GM23338 (cell line): ENCODE results near the gene APOH. TPM values are rescaled to one million over a fixed set of nuclear protein-coding genes. Genes with fewer than 3 reads are reported as not detected.

Experiments
- ATAC-seq: fragments of 200-7000 bp; cut with Tn5 transposase; 3 replicates; pipeline ENCODE4 v1.9.1; 2020
- DNase-seq: peaks from one replicate; pipeline ENCODE4 v3.0.0-alpha.2; 2015; ENCODE audit warnings: low spot score
- H2AFZ ChIP-seq: fragments of 200-600 bp; sonication (generic); 2 replicates; pipeline ENCODE4 v1.8.0; 2016; ENCODE audit warnings: antibody characterized with exemption, mild to moderate bottlenecking, moderate library complexity
- H3F3A ChIP-seq: fragments of 200-600 bp; sonication (generic); replicated peaks from 2 replicates; pipeline ENCODE4 v1.8.0; 2017; ENCODE audit warnings: antibody characterized with exemption, mixed run types, low read depth
- H3K27ac ChIP-seq: fragments of 200-600 bp; sonication (generic); 2 replicates; pipeline ENCODE4 v1.6.1; 2016; ENCODE audit warnings: low read depth
- H3K27me3 ChIP-seq: fragments of 200-600 bp; sonication (generic); 2 replicates; pipeline ENCODE4 v1.8.0; 2016; ENCODE audit warnings: mild to moderate bottlenecking, mixed run types, moderate library complexity; ENCODE audit not compliant: insufficient read depth
- H3K36me3 ChIP-seq: fragments of 200-600 bp; sonication (generic); 2 replicates; pipeline ENCODE4 v1.8.0; 2016; ENCODE audit warnings: mild to moderate bottlenecking; ENCODE audit not compliant: insufficient read depth
- H3K4me1 ChIP-seq: fragments of 200-600 bp; sonication (generic); 2 replicates; pipeline ENCODE4 v1.8.0; 2016; ENCODE audit warnings: mild to moderate bottlenecking, moderate library complexity; ENCODE audit not compliant: insufficient read depth
- H3K4me2 ChIP-seq: fragments of 200-600 bp; sonication (generic); 2 replicates; pipeline ENCODE4 v1.7.1; 2017; ENCODE audit warnings: mixed run types
- H3K4me3 ChIP-seq: fragments of 200-600 bp; sonication (generic); 2 replicates; pipeline ENCODE4 v1.6.1; 2016; ENCODE audit warnings: mixed run types
- H3K79me2 ChIP-seq: fragments of 200-600 bp; sonication (generic); replicated peaks from 2 replicates; pipeline ENCODE4 v1.8.0; 2017; ENCODE audit warnings: mild to moderate bottlenecking; ENCODE audit not compliant: insufficient read depth
- H3K9me2 ChIP-seq: fragments of 200-600 bp; sonication (generic); 2 replicates; pipeline ENCODE4 v1.8.0; 2017; ENCODE audit not compliant: insufficient read depth
- H4K20me1 ChIP-seq: fragments of 200-600 bp; sonication (generic); replicated peaks from 2 replicates; pipeline ENCODE4 v1.8.0; 2017; ENCODE audit warnings: mild to moderate bottlenecking; ENCODE audit not compliant: insufficient read depth
- H3K27ac Mint-ChIP-seq: 2 replicates; pipeline ENCODE4 v1.8.0; 2020; ENCODE audit warnings: inconsistent platforms, mild to moderate bottlenecking, moderate library complexity, mixed read lengths
- H3K27me3 Mint-ChIP-seq: 3 replicates; pipeline ENCODE4 v1.8.0; 2022; ENCODE audit warnings: low read depth, mild to moderate bottlenecking, moderate library complexity, mixed read lengths, inconsistent platforms; ENCODE audit not compliant: insufficient read depth, poor library complexity
- H3K36me3 Mint-ChIP-seq: 3 replicates; pipeline ENCODE4 v1.8.0; 2021; ENCODE audit warnings: low read depth, mild to moderate bottlenecking, inconsistent platforms, moderate library complexity, mixed read lengths
- H3K4me1 Mint-ChIP-seq: 3 replicates; pipeline ENCODE4 v1.8.0; 2020; ENCODE audit warnings: mild to moderate bottlenecking, inconsistent platforms, mixed read lengths
- H3K4me3 Mint-ChIP-seq: 3 replicates; pipeline ENCODE4 v1.8.0; 2021; ENCODE audit warnings: moderate library complexity, mild to moderate bottlenecking, inconsistent platforms, mixed read lengths
- H3K9me3 Mint-ChIP-seq: 3 replicates; pipeline ENCODE4 v1.8.0; 2020; ENCODE audit warnings: moderate library complexity, mild to moderate bottlenecking, inconsistent platforms, mixed read lengths
- CREB1 ChIP-seq: fragments of 250-450 bp; sonication (Bioruptor Pico); IDR thresholded peaks from 2 replicates; pipeline ENCODE4 v1.5.0; 2020; ENCODE audit warnings: low read depth, mild to moderate bottlenecking, moderate library complexity
- CTCF ChIP-seq, 2 experiments: fragments of 200-600 bp in 1 of 2; sonication (generic) in 1 of 2; conservative IDR thresholded peaks; 2 replicates each; pipeline versions ENCODE4 v1.5.1 to v1.6.1; 2016 to 2017; ENCODE audit warnings: antibody characterized with exemption in 2 of 2, low read depth in 2 of 2, mild to moderate bottlenecking in 2 of 2, moderate library complexity in 1 of 2
- ETS1 ChIP-seq: IDR thresholded peaks from 2 replicates; pipeline ENCODE4 v1.6.1; 2016; ENCODE audit warnings: antibody characterized with exemption
- EZH2phosphoT487 ChIP-seq: fragments of 200-600 bp; sonication (generic); IDR thresholded peaks from one replicate; pipeline ENCODE4 v1.8.1; 2018; ENCODE audit warnings: antibody characterized with exemption; ENCODE audit not compliant: unreplicated experiment
- JUNB ChIP-seq: IDR thresholded peaks from one replicate; pipeline ENCODE4 v1.6.1; 2016; ENCODE audit warnings: antibody characterized with exemption; ENCODE audit not compliant: unreplicated experiment
- NANOG ChIP-seq: IDR thresholded peaks from 2 replicates; pipeline ENCODE4 v1.6.1; 2016; ENCODE audit warnings: antibody characterized with exemption, borderline replicate concordance
- POLR2AphosphoS5 ChIP-seq: IDR thresholded peaks from 2 replicates; pipeline ENCODE4 v1.6.1; 2016; ENCODE audit warnings: antibody characterized with exemption, low read depth
- REST ChIP-seq: IDR thresholded peaks from one replicate; pipeline ENCODE4 v1.6.1; 2018; ENCODE audit warnings: antibody characterized with exemption; ENCODE audit not compliant: unreplicated experiment
- STAT1 ChIP-seq: IDR thresholded peaks from one replicate; pipeline ENCODE4 v1.6.1; 2016; ENCODE audit warnings: antibody characterized with exemption; ENCODE audit not compliant: unreplicated experiment
- ZNF114 ChIP-seq: fragments of 250-450 bp; sonication (Bioruptor Pico); IDR thresholded peaks from 2 replicates; pipeline ENCODE4 v1.5.0; 2020; ENCODE audit warnings: mild to moderate bottlenecking, moderate library complexity
- ZNF331 ChIP-seq: fragments of 250-450 bp; sonication (Bioruptor Pico); IDR thresholded peaks from 2 replicates; pipeline ENCODE4 v1.5.0; 2020; ENCODE audit warnings: low read depth, mild to moderate bottlenecking, moderate library complexity
- ZNF462 ChIP-seq: fragments of 250-450 bp; sonication (Bioruptor Pico); IDR thresholded peaks from 2 replicates; pipeline ENCODE4 v1.5.0; 2020; ENCODE audit warnings: mild to moderate bottlenecking, moderate library complexity
- polyA plus RNA-seq: library from polyadenylated mRNA; unstranded; fragments of >200 nt; fragmentation: Nextera tagmentation; extraction: Ambion mirVana; gene quantifications from 2 replicates; pipeline ENCODE4 v1.2.1, GENCODE V29; 2016
- total RNA-seq: library from RNA; depleted of rRNA; stranded (reverse); fragments of >200 nt; shearing (Covaris generic); gene quantifications from 2 replicates; pipeline ENCODE4 v1.2.3, GENCODE V29; 2014

Gene APOH
- total and polyA plus RNA-seq, 2 experiments from 2014 or later: not detected

- TF ChIP-seq STAT1 (no peak), CREB1 (CRISPR knock-in tag) (no peak), NANOG (no peak), ETS1 (no peak), ZNF331 (CRISPR knock-in tag) (no peak), POLR2AphosphoS5 (no peak)
Measured at GRCh38 chr17:66276328-66276937, 47.2 kb upstream of the APOH start (continued).

GRCh38 chr17:66275651-66276050 lies 46.4 kb upstream of the APOH start:
- no peak overlapping the region for H3K4me3 Mint-ChIP-seq
- Histone ChIP-seq H3K9me2 (no peaks in the 10 kb centered on the region), H3K79me2 (no peaks in the 10 kb centered on the region), H3F3A (no peaks in the 10 kb centered on the region), H3K27me3 (no peaks in the 10 kb centered on the region), H2AFZ (no peak overlapping the region), H4K20me1 (no peaks in the 10 kb centered on the region), H3K4me1 (no peaks in the 10 kb centered on the region), H3K4me3 (no peak overlapping the region), H3K4me2 (no peak overlapping the region), H3K27ac (no peak overlapping the region), H3K36me3 (no peaks in the 10 kb centered on the region)
- H3K9me3 Mint-ChIP-seq: peaks cover 12% of the 10 kb centered on the region
- no peak overlapping the region for H3K27ac Mint-ChIP-seq
- DNase-seq (no peak), ATAC-seq (no peak)
- H3K27me3 Mint-ChIP-seq: peaks cover 7% of the 10 kb centered on the region
- no peaks in the 10 kb centered on the region for H3K4me1 Mint-ChIP-seq
- H3K36me3 Mint-ChIP-seq: peaks cover 3% of the 10 kb centered on the region; the same call in 2 of the 3 replicates
- TF ChIP-seq ZNF114 (CRISPR knock-in tag) (no peak), CREB1 (CRISPR knock-in tag) (no peak), CTCF (conservative IDR thresholded peaks at IDR 0.05; ENCODE audit: low read depth in 2 of 2) (no peak), JUNB (no peak), REST (no peak), NANOG (no peak), ZNF331 (CRISPR knock-in tag) (no peak), STAT1 (no peak), POLR2AphosphoS5 (no peak), ZNF462 (CRISPR knock-in tag) (no peak), EZH2phosphoT487 (no peak)
